ENCODE measurements around the gene ENO1. TPM values are rescaled to one million over a fixed set of nuclear protein-coding genes. Genes with fewer than 3 reads are reported as not detected.
"Not testable (repeated sequence)": the region's sequence is repeated elsewhere in the genome, so short reads cannot be mapped to it uniquely, and the experiment has no call there.

Gene ENO1
- total RNA-seq, 2 donors from 2014 or later: 386 to 423 TPM

DNA sequence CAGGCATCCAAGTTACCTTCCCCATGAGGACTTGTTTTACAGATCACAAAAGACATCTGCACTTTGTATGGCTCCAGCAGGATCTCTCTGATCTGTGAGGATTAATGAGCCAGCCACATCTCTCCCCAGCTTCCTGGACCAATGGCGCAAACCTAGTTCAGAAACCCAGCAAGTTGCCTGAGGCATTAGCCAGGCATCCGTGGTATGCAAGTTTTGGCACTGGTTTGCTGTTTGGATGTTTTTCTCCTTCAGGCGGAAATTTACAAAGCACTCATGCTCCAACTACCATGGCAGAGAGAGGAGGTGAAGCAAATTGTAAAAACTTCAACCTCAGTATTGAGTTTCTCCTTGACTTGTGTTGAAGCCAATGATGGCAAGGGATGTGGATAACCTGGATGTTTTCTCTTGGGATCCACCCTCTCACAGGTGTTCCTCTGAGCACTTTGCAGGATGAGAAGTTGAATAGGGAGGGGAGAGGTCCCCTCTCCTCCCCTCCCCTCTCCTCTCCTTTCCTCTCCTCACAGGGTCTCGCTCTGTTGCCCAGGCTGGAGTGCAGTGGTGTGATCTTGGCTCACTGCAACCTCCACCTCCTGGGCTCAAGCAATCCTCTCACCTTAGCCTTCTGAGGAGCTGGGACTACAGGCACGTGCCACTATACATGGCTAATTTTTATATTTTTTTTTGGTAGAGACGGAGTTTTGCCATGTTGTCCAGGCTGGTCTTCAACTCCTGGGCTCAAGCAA, 25.6 kb upstream of the ENO1 start:
- H3K27ac ChIP-seq: peak overlapping the region; percentile 21 to 60
- H3K36me3 ChIP-seq: no peaks in the 10 kb centered on the region
- H3K9me3 ChIP-seq: no peaks in the 10 kb centered on the region
- DNase-seq (ENCODE audit: low spot score): peak; percentile 90
- no peaks in the 10 kb centered on the region for H3K27me3 ChIP-seq (replicated peaks; ENCODE audit: insufficient read depth)
- H3K4me1 ChIP-seq (replicated peaks): no peaks in the 10 kb centered on the region
- H3K4me3 ChIP-seq: no peak overlapping the region
- intact Hi-C loops (cut with DNase I): no loop called here
- 44% methylated on average over 6 of the region's 6 CpGs for WGBS
- peak; percentile 95 for TF ChIP-seq POLR2AphosphoS5 (IDR thresholded peaks at IDR 0.05)
- TF ChIP-seq, protein P1, sequence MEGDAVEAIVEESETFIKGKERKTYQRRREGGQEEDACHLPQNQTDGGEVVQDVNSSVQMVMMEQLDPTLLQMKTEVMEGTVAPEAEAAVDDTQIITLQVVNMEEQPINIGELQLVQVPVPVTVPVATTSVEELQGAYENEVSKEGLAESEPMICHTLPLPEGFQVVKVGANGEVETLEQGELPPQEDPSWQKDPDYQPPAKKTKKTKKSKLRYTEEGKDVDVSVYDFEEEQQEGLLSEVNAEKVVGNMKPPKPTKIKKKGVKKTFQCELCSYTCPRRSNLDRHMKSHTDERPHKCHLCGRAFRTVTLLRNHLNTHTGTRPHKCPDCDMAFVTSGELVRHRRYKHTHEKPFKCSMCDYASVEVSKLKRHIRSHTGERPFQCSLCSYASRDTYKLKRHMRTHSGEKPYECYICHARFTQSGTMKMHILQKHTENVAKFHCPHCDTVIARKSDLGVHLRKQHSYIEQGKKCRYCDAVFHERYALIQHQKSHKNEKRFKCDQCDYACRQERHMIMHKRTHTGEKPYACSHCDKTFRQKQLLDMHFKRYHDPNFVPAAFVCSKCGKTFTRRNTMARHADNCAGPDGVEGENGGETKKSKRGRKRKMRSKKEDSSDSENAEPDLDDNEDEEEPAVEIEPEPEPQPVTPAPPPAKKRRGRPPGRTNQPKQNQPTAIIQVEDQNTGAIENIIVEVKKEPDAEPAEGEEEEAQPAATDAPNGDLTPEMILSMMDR (IDR thresholded peaks at IDR 0.05): no peak

GRCh38 chr1:8903410-8903809, 24.9 kb upstream of the ENO1 start:
- no peaks in the 10 kb centered on the region for H3K4me1 ChIP-seq (replicated peaks)
- 89% methylated on average over 6 of the region's 6 CpGs for WGBS
- TF ChIP-seq, protein P1 (IDR thresholded peaks at IDR 0.05): no peak
- TF ChIP-seq POLR2A (IDR thresholded peaks at IDR 0.05): no peak
- no peak for TF ChIP-seq POLR2AphosphoS5 (IDR thresholded peaks at IDR 0.05)
- intact Hi-C loops (cut with DNase I): no loop called here
- no peaks in the 10 kb centered on the region for H3K36me3 ChIP-seq
- DNase-seq (ENCODE audit: low spot score): no peak
- no peaks in the 10 kb centered on the region for H3K27me3 ChIP-seq (replicated peaks; ENCODE audit: insufficient read depth)
- H3K9me3 ChIP-seq: no peaks in the 10 kb centered on the region
- no peak overlapping the region for H3K4me3 ChIP-seq
- H3K27ac ChIP-seq: peak overlapping the region; percentile 17 to 28

GRCh38 chr1:8902765-8903164, 24.3 kb upstream of the ENO1 start:
- TF ChIP-seq POLR2A (IDR thresholded peaks at IDR 0.05) (no peak), POLR2AphosphoS5 (IDR thresholded peaks at IDR 0.05) (no peak)
- TF ChIP-seq, protein P1 (IDR thresholded peaks at IDR 0.05): no peak
- 73% methylated on average over 5 of the region's 5 CpGs for WGBS
- Histone ChIP-seq H3K4me1 (replicated peaks) (no peaks in the 10 kb centered on the region), H3K27me3 (replicated peaks; ENCODE audit: insufficient read depth) (no peaks in the 10 kb centered on the region), H3K9me3 (no peaks in the 10 kb centered on the region), H3K27ac (peak overlapping the region in 1 of 2 donors; percentile 28), H3K36me3 (no peaks in the 10 kb centered on the region), H3K4me3 (no peak overlapping the region)
- intact Hi-C loops (cut with DNase I): no loop called here
- no peak for DNase-seq (ENCODE audit: low spot score)

- H3K27me3 ChIP-seq (replicated peaks; ENCODE audit: insufficient read depth); H3K4me3 ChIP-seq; H3K4me1 ChIP-seq (replicated peaks); intact Hi-C loops (cut with DNase I); DNase-seq (ENCODE audit: low spot score); H3K9me3 ChIP-seq; H3K36me3 ChIP-seq; H3K27ac ChIP-seq: not testable (repeated sequence)
- 99% methylated on average over 4 of the region's 4 CpGs for WGBS
Observed at GRCh38 chr1:8900684-8901083, 22.2 kb upstream of the ENO1 start.

GRCh38 chr1:8899046-8899445, 20.6 kb upstream of the ENO1 start:
- WGBS: 95% methylated on average over 7 of the region's 7 CpGs
- Histone ChIP-seq H3K36me3 (no peaks in the 10 kb centered on the region), H3K27ac (no peak overlapping the region), H3K27me3 (replicated peaks; ENCODE audit: insufficient read depth) (no peaks in the 10 kb centered on the region), H3K9me3 (no peaks in the 10 kb centered on the region), H3K4me3 (no peak overlapping the region), H3K4me1 (replicated peaks) (no peaks in the 10 kb centered on the region)
- DNase-seq (ENCODE audit: low spot score): no peak
- intact Hi-C loops (cut with DNase I): no loop called here
- TF ChIP-seq, protein P1 (IDR thresholded peaks at IDR 0.05): no peak
- TF ChIP-seq POLR2A (IDR thresholded peaks at IDR 0.05) (no peak), POLR2AphosphoS5 (IDR thresholded peaks at IDR 0.05) (no peak)

GRCh38 chr1:8898418-8898817, 19.9 kb upstream of the ENO1 start:
- intact Hi-C loops (cut with DNase I); DNase-seq (ENCODE audit: low spot score); H3K27ac ChIP-seq; H3K4me3 ChIP-seq; H3K9me3 ChIP-seq; H3K36me3 ChIP-seq; H3K27me3 ChIP-seq (replicated peaks; ENCODE audit: insufficient read depth); H3K4me1 ChIP-seq (replicated peaks): not testable (repeated sequence)
- 92% methylated on average over 5 of the region's 5 CpGs for WGBS

DNA sequence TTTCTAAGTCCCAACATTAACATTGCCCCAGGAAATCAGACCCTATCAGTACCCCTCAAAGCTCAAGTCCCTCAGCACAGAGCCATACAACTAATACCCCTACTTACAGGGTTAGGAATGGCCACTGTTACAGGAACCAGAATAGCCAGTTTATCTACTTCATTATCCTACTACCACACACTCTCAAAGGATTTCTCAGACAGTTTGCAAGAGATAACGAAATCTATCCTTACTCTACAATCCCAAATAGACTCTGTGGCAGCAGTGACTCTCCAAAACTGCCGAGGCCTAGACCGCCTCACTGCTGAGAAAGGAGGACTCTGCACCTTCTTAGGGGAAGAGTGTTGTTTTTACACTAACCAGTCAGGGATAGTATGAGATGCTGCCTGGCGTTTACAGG, 19.0 kb upstream of the ENO1 start:
- WGBS: 52% methylated on average over 4 of the region's 4 CpGs
- DNase-seq (ENCODE audit: low spot score); H3K9me3 ChIP-seq; H3K27me3 ChIP-seq (replicated peaks; ENCODE audit: insufficient read depth); intact Hi-C loops (cut with DNase I); H3K36me3 ChIP-seq; H3K27ac ChIP-seq; H3K4me1 ChIP-seq (replicated peaks); H3K4me3 ChIP-seq: not testable (repeated sequence)

GRCh38 chr1:8896775-8897174, 18.3 kb upstream of the ENO1 start:
- intact Hi-C loops (cut with DNase I); H3K27me3 ChIP-seq (replicated peaks; ENCODE audit: insufficient read depth); H3K4me3 ChIP-seq; H3K4me1 ChIP-seq (replicated peaks); H3K36me3 ChIP-seq; H3K9me3 ChIP-seq; H3K27ac ChIP-seq; DNase-seq (ENCODE audit: low spot score): not testable (repeated sequence)
- 85% methylated on average over 3 of the region's 3 CpGs for WGBS

Measured in prostate gland (tissue), 2 donors.